ENCODE measurements around the gene C3orf49.

Gene C3orf49, protein sequence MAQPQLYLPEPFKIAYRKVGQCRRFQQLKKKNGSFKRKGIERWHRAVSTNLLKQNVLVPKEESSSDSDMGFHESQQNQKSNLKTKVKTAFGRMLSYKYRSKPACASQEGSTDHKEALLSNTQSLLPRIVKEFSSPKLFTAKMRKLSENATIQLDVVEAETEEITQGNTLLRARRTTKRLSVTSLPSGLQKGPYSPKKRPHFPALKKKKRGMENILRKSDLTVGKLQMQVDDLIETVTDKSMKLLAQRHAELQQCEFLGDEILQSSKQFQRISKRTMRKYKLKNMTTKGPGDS

DNA sequence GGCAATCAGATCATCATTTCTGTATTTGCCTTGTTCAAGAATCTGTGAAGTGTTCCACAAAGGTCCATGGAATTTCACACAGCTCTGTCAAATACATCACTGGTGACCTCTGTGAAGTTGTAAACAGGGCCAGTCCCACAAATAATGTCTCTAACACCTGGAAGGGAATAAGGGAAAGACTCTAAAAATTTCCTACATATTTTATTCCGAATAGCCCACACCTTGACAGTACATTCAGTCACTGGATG is at the start of gene C3orf49:
C3orf49 (plus strand) TSS at position 149 of the 248 bp plus-strand sequence. CDS start 173 bp downstream, outside the sequence.
- DNase-seq: no peak

DNA sequence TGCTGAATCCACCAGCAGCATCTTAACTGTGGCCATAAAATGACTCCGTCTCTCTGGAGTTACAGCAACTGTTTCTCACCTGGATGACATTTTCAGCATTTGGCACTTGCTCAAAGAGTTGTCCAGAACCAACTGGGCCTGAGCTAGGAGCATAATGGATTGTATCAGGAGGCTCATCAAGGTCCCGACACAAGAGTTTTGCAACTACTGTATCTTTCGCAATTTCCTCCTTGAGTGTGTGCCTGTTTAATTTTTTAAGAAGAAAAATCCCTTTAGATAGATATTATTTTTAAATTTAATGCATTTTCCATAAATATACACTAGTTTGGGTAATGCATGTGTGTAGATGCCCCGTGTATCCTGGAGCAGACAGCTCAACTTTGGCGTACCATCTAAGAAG is 44.3 kb upstream of the C3orf49 start:
- DNase-seq: no peak

DNA sequence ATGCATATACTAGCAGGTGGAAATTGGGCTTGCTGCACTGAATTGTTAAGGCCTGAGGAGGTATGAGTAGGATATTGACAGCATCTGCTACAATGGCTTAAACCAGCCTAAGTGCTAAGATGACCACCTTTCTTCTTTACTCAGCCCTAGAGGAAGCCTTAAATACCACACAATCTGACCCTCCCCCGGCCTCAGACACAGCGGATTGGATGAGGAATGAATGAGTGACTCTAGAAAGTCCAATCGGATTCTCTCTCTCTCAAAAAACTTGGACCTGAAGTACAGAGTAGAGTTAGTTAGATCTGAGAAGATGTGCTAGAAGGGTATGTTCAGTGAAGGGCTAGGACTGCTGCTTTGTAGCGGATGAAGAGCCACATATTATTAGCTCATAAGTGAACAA is 39.9 kb upstream of the C3orf49 start:
- no peak for DNase-seq

DNA sequence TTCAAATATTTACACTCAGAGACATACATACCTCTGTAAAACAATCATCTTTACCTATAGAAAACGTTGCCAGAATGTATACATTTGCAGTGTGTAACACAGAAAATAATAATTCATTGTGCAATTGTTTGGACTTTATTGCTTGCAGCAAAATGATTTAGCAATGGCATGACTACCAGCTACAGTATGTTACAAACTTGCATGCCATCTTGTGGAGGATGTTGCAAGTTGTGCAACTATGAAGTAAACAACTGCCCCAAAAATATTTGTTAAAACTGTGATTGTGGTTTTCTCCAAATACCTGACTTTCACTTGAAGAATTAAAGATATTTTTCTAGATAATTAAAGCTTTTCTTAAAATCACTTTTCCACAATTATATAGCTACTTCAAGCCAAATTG is 27.1 kb upstream of the C3orf49 start:
- DNase-seq: peak in 1 of 56 donors; percentile 3

DNA sequence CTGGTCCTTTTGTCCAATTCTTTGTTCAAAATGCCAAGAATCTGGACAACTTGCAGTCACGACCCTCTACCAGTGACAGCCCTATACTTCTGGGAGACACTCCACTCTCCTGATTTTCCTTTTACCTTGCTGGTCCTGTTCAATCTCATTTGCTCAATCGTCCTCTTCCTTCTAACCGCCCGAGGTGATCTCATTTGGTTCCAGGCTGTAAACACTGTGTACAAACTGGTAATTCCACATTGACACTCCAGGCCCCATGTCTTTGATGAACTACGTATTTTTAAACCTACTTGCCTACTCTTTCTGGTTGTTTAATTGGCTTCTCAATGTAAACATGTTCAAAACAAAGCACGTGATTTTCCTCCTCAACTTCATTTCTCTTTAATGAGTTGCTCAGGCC is 23.7 kb upstream of the C3orf49 start:
- DNase-seq: no peak

DNA sequence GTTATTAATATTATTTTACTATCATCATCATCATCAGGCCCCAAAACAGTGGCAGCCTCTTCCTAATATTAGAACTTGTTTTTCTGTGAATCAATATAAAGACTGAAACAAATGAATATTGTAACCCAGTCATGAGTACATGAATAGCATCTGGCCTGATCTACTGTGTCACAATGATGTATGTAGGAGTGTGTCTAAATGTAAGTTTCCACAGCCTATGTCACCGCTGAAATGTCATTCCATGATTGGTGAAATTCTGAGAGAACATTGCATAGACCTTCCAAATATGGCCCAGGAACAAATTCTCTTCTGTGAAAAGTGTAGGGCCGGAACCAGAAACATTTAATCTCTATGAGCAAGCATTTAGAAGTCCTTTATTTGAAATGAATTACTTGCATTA is 20.6 kb upstream of the C3orf49 start:
- no peak for DNase-seq

DNA sequence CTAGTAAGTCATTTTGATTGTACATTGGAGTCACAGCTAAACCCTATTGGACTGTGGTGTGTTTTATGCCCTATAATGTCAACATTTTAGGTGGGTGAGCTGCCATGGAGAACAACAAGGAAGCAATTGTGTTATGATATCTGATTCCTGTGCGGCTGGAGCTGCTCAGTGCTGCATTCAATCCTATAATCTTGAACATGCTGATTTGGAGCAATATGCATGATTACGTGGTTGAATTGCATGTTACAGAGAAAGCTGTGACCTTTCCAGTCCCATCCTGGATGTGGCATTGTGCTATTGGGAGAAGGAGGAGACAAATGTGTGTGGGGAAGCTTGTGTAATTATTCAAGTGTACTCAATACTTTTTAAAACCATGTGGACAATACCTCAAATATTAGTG is 20.1 kb upstream of the C3orf49 start:
- no peak for DNase-seq

DNA sequence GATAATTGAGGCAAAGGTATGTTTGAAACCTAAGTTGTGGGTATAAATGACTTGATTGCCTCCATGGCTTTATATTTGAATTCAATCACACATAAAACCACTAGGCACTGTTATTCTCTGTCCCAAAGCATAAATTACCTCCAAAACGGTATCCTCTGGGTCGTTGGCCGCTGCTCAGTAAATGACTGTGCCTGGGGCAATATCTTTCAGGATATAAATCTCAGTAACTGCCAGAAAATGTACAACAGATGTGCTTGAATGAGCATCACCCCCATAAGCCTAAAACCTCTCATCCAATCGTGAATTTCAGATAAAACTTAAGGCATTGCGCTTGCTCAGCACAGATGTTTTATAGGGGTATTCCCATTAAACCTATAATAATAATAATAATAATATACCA is 19.0 kb upstream of the C3orf49 start:
- DNase-seq: no peak

DNA sequence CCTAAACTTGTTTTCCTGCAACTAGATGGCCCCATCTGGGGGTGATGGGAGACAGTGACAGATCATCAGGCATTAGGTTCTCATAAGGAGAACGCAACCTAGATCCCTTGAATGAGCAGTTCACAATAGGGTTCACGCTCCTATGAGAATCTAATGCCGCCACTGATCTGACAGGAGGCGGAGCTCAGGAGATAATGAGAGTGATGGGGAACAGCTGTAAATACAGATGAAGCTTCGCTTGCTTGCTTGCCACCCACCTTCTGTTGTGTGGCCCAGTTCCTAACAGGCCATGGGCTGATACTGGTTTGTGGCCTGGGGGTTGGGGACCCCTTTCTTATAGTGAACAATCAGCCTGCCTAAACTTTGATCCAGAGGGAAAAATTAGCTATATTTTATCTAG is 15.2 kb upstream of the C3orf49 start:
- DNase-seq: no peak

DNA sequence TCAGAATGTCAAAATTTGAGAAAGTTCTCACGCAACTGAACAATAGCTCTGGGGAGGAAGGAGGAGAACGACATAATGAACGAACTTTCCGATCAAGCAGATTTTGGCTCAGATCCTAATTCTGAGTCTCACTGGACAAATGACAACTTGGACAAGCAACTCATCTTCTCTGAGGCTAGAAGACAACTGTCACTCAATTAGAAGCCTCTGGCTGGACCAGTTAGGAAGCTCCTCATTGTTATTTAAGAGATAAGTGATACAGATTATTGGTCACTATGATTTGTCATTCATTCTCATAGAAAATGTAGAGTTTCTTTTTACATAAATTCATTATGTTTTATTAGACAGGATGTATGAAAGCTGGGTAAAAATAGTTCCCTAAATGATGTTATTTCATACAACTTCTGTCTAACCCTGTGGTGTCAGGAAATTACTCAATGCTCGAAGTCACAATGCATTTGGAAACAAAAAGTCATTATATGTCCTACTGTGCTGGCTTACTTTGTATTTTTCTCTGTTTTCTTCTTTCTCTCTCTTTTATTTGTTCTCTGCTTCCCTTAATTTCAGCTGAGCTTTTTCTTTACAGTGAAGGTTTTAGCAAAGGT is 11.0 kb upstream of the C3orf49 start:
- no peak for DNase-seq

DNA sequence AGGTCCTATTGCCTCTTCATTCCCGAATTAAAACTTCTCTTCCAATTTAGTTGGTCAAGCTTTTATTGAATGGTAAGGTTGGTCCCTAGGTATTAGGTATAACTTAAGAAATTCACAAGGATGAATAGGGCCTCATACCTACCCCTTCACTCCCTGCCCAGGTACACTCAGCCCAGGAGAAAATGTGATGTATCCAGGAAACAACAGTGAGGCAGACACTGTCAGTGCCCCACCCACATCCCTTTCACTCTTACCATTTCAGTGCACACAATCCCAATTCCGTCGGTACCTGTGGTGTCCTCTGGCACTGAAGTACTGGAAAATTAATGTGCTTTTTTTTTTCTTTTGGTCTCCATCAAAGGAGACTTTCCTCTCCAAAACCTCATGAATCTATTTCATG is 10.5 kb upstream of the C3orf49 start:
- DNase-seq: no peak

DNA sequence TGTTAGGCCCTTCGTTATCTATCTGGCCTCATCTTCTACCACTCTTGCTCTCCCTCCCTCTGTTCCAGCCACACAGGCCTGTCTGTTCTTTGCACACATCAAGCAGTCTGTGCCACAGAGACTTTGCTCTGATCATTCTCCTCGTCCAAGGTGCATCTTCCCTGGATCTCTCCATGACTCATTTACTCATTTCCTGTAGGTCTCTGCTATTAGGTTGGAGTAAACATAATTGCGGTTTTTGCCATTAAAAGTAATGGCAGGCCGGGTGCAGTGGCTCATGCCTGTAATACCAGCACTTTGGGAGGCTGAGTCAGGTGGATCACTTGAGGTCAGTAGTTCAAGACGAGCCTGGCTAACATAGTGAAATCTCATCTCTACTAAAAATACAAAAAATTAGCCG is 9.5 kb upstream of the C3orf49 start:
- DNase-seq: no peak

DNA sequence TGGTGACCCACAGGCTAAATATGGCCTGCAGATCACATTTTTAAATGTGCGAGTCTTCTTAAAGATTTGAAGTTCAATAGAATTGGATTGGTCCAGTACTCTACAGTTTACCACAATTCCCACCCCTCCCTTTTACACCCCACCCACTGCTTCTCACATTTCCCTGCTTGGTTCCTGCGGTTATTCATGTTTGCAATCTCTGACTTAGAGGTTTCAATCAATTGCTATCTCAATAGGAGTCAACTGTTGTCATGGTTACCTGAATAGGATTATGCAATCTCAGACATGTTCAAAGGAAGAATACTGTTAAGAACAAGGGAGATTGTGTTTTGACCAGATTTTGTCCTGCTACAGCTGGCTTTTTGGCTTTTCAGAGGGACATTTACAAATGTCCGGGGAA is 4.9 kb upstream of the C3orf49 start:
- DNase-seq: peak in 1 of 56 donors; percentile 6

DNA sequence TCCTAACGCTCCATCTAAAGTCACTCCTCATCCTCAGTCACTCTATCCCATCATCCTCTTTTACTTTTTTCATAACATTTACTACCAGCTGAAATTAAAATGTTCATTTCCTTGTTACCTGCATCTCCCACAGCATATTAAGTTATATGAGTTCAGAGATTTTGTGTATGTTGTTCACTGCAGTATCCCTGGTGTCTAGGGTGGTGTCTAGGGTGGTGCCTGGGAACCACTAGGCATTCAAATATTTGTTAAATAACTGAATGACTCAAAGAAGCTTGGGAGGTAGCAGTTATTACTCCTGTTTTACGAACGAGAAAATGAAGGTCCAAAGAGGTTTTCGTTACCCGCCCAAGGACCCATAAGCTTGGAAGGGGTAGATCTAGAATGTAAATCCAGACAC is 1.9 kb upstream of the C3orf49 start:
- no peak for DNase-seq

DNA sequence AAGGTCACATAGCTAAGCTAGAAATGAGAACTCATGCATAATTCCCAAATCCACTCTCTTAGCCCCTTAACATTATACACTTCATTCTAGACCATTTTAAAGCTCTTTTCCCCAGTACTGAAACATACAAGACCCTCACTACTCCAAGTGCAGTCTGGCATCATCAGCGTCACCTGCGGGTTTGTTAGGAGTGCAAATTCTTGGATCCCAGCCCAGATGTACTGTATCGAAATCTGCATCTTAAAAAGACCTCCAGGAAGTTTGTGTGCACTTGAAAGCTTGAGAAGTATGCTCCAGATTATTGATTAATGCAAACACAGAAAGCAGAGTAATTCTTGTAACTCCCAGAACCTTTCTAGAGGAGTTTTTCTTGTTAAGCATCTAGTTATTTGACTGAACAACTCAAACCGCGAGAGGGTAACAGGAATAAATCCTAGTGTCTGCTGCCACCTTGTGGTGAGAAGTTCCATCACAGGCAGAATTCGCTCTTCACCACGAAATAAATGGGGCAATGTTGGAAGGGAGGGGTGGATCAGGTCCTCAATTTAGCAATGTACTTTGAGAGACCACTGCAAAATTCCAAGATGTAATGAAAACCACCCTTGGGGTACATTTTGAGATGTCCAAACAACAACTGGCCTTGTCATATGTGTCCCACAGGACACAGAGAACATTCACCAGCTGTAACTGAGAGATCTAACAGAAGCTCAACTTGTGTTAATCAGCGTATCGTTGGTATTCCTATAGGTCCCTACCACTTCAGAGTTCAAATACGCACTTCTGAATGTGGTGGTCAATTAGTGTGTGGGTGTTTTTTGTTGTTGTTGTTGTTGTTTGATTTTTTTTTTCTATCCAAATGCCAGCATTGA is 583 bp upstream of the C3orf49 start:
- DNase-seq: peak in 44 of 56 donors; percentile 2 to 84 (median 20)

DNA sequence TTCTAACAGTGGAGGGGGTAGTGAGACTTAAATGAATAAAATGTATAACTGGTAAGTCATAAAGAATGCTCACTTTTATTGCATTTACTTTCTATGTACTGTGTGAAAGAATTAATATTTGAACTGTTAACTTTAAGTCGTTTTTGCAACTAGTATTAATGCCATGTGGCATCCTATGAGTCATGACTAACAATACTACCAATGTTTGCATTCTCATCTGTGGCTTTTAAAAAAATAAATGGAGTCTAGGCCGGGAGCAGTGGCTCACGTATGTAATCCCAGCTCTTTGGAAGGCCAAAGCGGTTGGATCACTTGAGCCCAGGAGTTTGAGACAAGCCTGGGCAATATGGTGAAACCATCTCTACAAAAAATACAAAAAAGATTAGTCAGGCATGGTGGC is 5.2 kb downstream of the C3orf49 start:
- no peak for DNase-seq

DNA sequence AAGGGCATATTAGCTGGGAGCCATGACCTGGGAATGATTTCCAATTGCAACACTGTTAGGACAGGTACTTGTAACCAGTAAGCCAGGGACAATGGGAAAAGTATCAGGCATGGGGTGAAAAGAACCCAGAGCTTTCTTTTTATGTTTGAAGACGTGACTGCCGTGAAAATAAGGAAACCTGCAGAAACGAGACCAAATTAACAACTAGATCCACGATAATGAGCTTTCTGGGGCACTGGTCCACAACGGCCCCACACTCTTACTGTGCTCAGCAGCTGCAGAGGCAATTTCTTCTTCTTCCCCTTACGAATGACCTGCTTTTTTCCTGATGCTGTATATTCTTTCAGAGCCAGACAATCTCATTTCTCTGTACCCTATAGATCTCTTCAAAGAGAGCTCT is 11.4 kb downstream of the C3orf49 start:
- DNase-seq: no peak

DNA sequence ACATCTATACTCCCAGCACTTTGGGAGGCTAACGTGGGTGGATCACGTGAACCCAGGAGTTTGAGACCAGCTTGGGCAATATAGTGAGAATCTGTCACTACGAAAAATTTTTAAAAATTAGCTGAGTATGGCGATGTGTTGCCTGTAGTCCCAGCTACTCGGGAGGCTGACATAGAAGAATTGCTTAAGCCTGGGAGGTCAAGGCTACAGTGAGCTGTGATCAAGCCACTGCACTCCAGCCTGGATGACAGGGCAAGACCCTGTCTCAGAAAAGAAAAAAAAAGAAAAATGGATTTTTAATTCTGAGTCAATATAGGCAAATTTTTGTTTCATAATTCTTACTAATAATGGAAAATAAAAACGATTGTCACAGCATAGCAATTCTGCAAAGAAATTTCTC is 13.3 kb downstream of the C3orf49 start:
- DNase-seq: no peak

DNA sequence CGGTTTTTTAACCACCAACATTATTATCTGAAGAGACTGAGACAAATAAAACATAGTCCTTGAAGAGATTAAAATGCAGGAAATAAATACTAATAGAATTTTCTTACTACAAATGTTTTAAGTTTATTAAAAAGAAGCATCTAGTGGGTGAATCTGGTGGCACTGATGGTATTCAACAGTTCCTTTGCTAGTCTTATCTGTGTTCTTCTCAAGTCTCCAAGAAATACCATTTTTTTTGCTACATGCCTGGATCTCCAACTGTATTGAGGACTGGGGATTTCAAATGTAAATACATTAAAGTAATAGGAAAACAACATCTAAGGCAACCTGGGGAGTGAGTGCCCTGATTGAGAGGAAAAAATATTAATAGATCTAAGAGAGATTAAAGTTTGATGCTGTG is 22.6 kb downstream of the C3orf49 start:
- DNase-seq: no peak

DNA sequence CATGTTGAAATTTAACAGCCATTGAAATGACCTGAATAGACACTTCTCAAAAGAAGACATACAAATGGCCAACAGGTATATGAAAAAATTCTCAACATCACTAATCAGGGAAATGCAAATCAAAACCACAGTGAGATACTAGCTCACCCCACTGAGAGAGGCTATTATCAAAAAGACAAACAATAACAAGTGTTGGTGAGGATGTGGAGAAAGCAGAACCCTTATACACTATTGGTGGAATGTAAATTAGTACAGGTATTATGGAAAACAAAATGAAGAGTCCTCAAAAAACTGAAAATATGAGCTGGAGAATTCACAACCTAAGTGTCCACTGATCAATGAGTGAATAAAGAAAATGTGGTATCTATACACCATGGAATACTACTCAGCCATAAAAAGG is 23.0 kb downstream of the C3orf49 start:
- no peak for DNase-seq

DNA sequence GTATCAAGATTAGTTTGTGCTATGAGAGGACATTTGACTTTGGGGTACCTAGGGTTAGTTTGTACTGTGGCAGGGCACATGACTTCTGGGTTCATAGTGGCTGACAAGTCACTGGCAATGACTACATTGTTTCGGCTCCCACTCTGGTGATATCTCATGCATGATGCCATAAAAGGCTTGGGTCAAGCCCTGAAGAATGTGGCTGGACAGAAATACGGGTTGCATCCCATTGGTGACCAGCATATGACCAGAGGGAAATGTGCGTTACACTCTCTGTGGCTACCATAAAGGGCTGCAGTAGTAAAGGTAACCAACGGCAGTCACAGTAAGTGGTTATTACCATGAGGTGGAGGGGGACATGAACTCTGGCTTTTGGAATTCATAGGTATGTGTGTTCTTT is 26.1 kb downstream of the C3orf49 start:
- DNase-seq: no peak

DNA sequence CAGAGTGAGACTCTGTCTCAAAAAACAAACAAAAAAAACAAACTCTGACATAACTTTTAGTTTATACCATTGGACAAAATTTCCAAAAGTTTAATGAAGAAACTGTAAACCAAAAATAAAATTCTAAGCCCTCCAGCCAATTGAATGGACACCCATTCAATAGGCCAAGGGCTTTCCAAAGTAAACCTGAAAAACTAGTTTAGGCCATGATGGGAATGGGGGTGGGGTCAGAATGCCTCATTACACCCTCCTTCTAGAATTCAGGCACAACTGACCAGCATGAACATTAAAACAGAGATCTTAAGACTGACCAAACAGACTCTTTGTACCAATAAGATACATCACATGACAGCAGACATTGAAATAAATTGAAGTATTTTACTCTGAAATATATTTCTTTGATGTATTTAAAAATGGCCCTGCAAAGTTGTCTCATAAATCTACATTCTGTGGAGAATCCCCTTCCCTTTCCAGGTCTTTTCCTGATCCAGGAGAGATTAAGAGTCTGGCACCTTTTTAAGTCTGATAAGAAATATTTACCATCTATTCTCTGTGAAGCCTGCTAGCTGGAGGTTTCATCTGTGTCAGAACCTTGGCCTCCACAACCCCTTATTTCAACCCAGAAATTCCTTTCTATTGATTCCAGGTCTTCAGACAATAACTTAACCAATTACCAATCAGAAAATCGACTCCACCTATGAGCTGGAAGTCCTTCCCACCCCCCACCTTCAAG is 28.8 kb downstream of the C3orf49 start:
- no peak for DNase-seq

Data from amygdala (tissue), 56 donors.